ENCODE measurements around the gene PPP4R2. TPM values are rescaled to one million over a fixed set of nuclear protein-coding genes. Genes with fewer than 3 reads are reported as not detected.

Gene PPP4R2
- total and polyA plus RNA-seq, 10 of the 15 experiments (the other 5 are each of a cell fraction or from before 2014, with no cell fraction given) = 16.7 to 83.4 (median 38.9) TPM

Small RNA genes lying within 50 kb of the gene (small RNA-seq; reads per million reads assigned to genes)
- gene RNU2-64P = 0.27 reads per million
- not detected for gene RNU6-557P
- not detected for gene RNU7-19P

Other genes with a start within 250 kb of the PPP4R2 start
- gene SHQ1, start 148.4 kb upstream of the PPP4R2 start, total RNA-seq (2014; rRNA removed) = 25.9 and 28.1 TPM in 2 replicates
- 23.5 and 25.9 TPM in 2 replicates for gene SHQ1, start 148.4 kb upstream of the PPP4R2 start, total RNA-seq (2014; rRNA removed; fragmentation: Illumina TruSeq; extraction: Trizol)
- 30.3 and 34.2 TPM in 2 replicates for gene SHQ1, start 148.4 kb upstream of the PPP4R2 start, total RNA-seq (2021)
- gene SHQ1, start 148.4 kb upstream of the PPP4R2 start, polyA plus RNA-seq (2011; rRNA removed) = 23.0 and 28.9 TPM in 2 replicates
- gene SHQ1, start 148.4 kb upstream of the PPP4R2 start, polyA plus RNA-seq (2014; fragmentation: Illumina TruSeq; extraction: Trizol) = 22.8 and 23.6 TPM in 2 replicates
- gene SHQ1, start 148.4 kb upstream of the PPP4R2 start, polyA plus RNA-seq (2014; fragmentation: Nextera tagmentation; extraction: Ambion mirVana) = 10 to 100 TPM; 12.6 to 12.8 TPM
- gene SHQ1, start 148.4 kb upstream of the PPP4R2 start, polyA plus RNA-seq (2014; rRNA removed) = 18.1 and 20.2 TPM in 2 replicates
- 10 to 100 TPM; 46.0 to 51.7 TPM for gene SHQ1, start 148.4 kb upstream of the PPP4R2 start, polyA plus RNA-seq (2016; fragmentation: Nextera tagmentation; extraction: Ambion mirVana)
- 1.9 and 2.7 TPM in 2 replicates for gene GXYLT2, start 108.8 kb upstream of the PPP4R2 start, total RNA-seq (2014; rRNA removed)
- 1.4 and 2.2 TPM in 2 replicates for gene GXYLT2, start 108.8 kb upstream of the PPP4R2 start, total RNA-seq (2014; rRNA removed; fragmentation: Illumina TruSeq; extraction: Trizol)
- gene GXYLT2, start 108.8 kb upstream of the PPP4R2 start, total RNA-seq (2021) = 1.5 and 1.7 TPM in 2 replicates
- gene GXYLT2, start 108.8 kb upstream of the PPP4R2 start, polyA plus RNA-seq (2011; rRNA removed) = 0.27 and 0.29 TPM in 2 replicates
- gene GXYLT2, start 108.8 kb upstream of the PPP4R2 start, polyA plus RNA-seq (2014; fragmentation: Illumina TruSeq; extraction: Trizol) = 0.91 and 1.0 TPM in 2 replicates
- gene GXYLT2, start 108.8 kb upstream of the PPP4R2 start, polyA plus RNA-seq (2014; fragmentation: Nextera tagmentation; extraction: Ambion mirVana) = under 1 TPM; 0.35 to 0.64 TPM
- 1.7 and 2.6 TPM in 2 replicates for gene GXYLT2, start 108.8 kb upstream of the PPP4R2 start, polyA plus RNA-seq (2014; rRNA removed)
- under 1 TPM; 0.40 to 0.58 TPM for gene GXYLT2, start 108.8 kb upstream of the PPP4R2 start, polyA plus RNA-seq (2016; fragmentation: Nextera tagmentation; extraction: Ambion mirVana)
- gene EBLN2, start 64.8 kb downstream of the PPP4R2 start, total RNA-seq (2014; rRNA removed) = 4.7 and 6.8 TPM in 2 replicates
- 6.8 TPM in 2 replicates for gene EBLN2, start 64.8 kb downstream of the PPP4R2 start, total RNA-seq (2014; rRNA removed; fragmentation: Illumina TruSeq; extraction: Trizol)
- 3.8 and 4.0 TPM in 2 replicates for gene EBLN2, start 64.8 kb downstream of the PPP4R2 start, total RNA-seq (2021)
- 4.5 and 5.6 TPM in 2 replicates for gene EBLN2, start 64.8 kb downstream of the PPP4R2 start, polyA plus RNA-seq (2011; rRNA removed)
- gene EBLN2, start 64.8 kb downstream of the PPP4R2 start, polyA plus RNA-seq (2014; fragmentation: Illumina TruSeq; extraction: Trizol) = 3.9 and 4.4 TPM in 2 replicates
- 1 to 10 TPM in 1 of 2 experiments, under 1 TPM in 1; 0.84 to 2.2 TPM for gene EBLN2, start 64.8 kb downstream of the PPP4R2 start, polyA plus RNA-seq (2014; fragmentation: Nextera tagmentation; extraction: Ambion mirVana)
- 2.8 and 3.3 TPM in 2 replicates for gene EBLN2, start 64.8 kb downstream of the PPP4R2 start, polyA plus RNA-seq (2014; rRNA removed)
- gene EBLN2, start 64.8 kb downstream of the PPP4R2 start, polyA plus RNA-seq (2016; fragmentation: Nextera tagmentation; extraction: Ambion mirVana) = 1 to 10 TPM; 1.2 to 2.7 TPM